BJ (cell line): ENCODE data around the gene TTLL5. TPM values are rescaled to one million over a fixed set of nuclear protein-coding genes. Genes with fewer than 3 reads are reported as not detected.

ENCODE experiments used
- CTCF ChIA-PET: fragments of 350-600 bp; formaldehyde crosslinking; extraction: SDS; loops from one replicate; lab custom pipeline; 2021; ENCODE audit warnings: antibody characterized with exemption, inconsistent platforms; lab: Yijun Ruan, JAX
- POLR2A ChIA-PET: fragments of 300-600 bp; sonication (Branson Sonifier 250); formaldehyde crosslinking; extraction: SDS; loops from one replicate; lab custom pipeline; 2021; ENCODE audit warnings: antibody characterized with exemption; lab: Charles Lee
- DNase-seq: peaks from one replicate; pipeline ENCODE4 v3.0.0-alpha.2; 2011; ENCODE audit warnings: low read depth
- H3K27me3 ChIP-seq: 2 replicates; pipeline ENCODE4 v1.6.0; 2011; ENCODE audit warnings: low read length; ENCODE audit not compliant: control insufficient read depth, insufficient read depth
- H3K36me3 ChIP-seq: 2 replicates; pipeline ENCODE4 v1.5.1; 2011; ENCODE audit warnings: low read length; ENCODE audit not compliant: control insufficient read depth, insufficient read depth
- H3K4me3 ChIP-seq: 2 replicates; pipeline ENCODE4 v1.5.1; 2011; ENCODE audit warnings: low read depth, mild to moderate bottlenecking, control low read depth, low read length
- CTCF ChIP-seq: IDR thresholded peaks from 2 replicates; pipeline ENCODE4 v1.5.1; 2011; ENCODE audit warnings: low read depth, mild to moderate bottlenecking, control low read depth, inconsistent platforms, low read length, moderate library complexity; ENCODE audit not compliant: insufficient read depth
- polyA plus RNA-seq: library from polyadenylated mRNA; depleted of rRNA; stranded (reverse); fragments of >200 nt; gene quantifications from 2 replicates; pipeline ENCODE4 v1.2.3, GENCODE V29; 2011

TTLL5 gene
- polyA plus RNA-seq, 1 experiment: 9.9 TPM

- Histone ChIP-seq H3K36me3 (no peaks in the 10 kb centered on the region), H3K4me3 (no peak overlapping the region), H3K27me3 (no peaks in the 10 kb centered on the region)
- DNase-seq: no peak
- ChIA-PET CTCF (interaction anchor here (1.3 to 2.2 kb wide), 4 partner anchors 10 to 182 kb away, joined by 3 to 6 read pairs (median 3); no protein-coding TSS in a partner anchor), POLR2A (no interaction called here)
- TF ChIP-seq CTCF: 0 out of 2 replicates have a peak, but pooled peaks have one; percentile 2
Measured at GRCh38 chr14:75800792-75801191, 139.7 kb downstream of the TTLL5 start.

- TF ChIP-seq CTCF: no peak
- DNase-seq: no peak
- Histone ChIP-seq H3K27me3 (no peaks in the 10 kb centered on the region), H3K4me3 (no peak overlapping the region), H3K36me3 (no peaks in the 10 kb centered on the region)
- ChIA-PET CTCF (interaction anchor here (1.0 to 2.7 kb wide), 4 partner anchors 8 to 180 kb away, joined by 3 to 17 read pairs (median 8); partner anchors contain the start of gene TGFB3), POLR2A (no interaction called here)
Measured at GRCh38 chr14:75802486-75802885, 141.4 kb downstream of the TTLL5 start.

- no peak for DNase-seq
- ChIA-PET POLR2A (no interaction called here), CTCF (interaction anchor here (0.7 to 2.7 kb wide), 6 partner anchors 8 to 179 kb away, joined by 3 to 17 read pairs (median 6); partner anchors contain the start of gene TGFB3)
- Histone ChIP-seq H3K4me3 (no peak overlapping the region), H3K27me3 (no peaks in the 10 kb centered on the region), H3K36me3 (no peaks in the 10 kb centered on the region)
- no peak for TF ChIP-seq CTCF
Measured at GRCh38 chr14:75803765-75804164, 142.7 kb downstream of the TTLL5 start.

- ChIA-PET POLR2A (interaction anchor here (0.6 kb wide), 1 partner anchor 96 kb away, joined by 3 read pairs; no protein-coding TSS in a partner anchor), CTCF (interaction anchor here (0.7 to 2.7 kb wide), 5 partner anchors 10 to 179 kb away, joined by 3 to 17 read pairs (median 5); no protein-coding TSS in a partner anchor)
- H3K4me3 ChIP-seq: no peak overlapping the region
- H3K36me3 ChIP-seq: no peaks in the 10 kb centered on the region
- no peak for DNase-seq
- no peaks in the 10 kb centered on the region for H3K27me3 ChIP-seq
- no peak for TF ChIP-seq CTCF
Measured at GRCh38 chr14:75804570-75805275, 143.7 kb downstream of the TTLL5 start.

GRCh38 chr14:75805646-75806045 is 144.6 kb downstream of the TTLL5 start:
- no peaks in the 10 kb centered on the region for H3K36me3 ChIP-seq
- POLR2A ChIA-PET: interaction anchor here (0.6 kb wide), 1 partner anchor 97 kb away, joined by 3 read pairs; no protein-coding TSS in a partner anchor
- TF ChIP-seq CTCF: no peak
- CTCF ChIA-PET: interaction anchor here (0.9 kb wide), 1 partner anchor 178 kb away, joined by 3 read pairs; no protein-coding TSS in a partner anchor
- DNase-seq: no peak
- H3K27me3 ChIP-seq: no peaks in the 10 kb centered on the region
- H3K4me3 ChIP-seq: no peak overlapping the region
